Measurements from ENCODE around the gene SERTM1.

SERTM1 gene

DNA sequence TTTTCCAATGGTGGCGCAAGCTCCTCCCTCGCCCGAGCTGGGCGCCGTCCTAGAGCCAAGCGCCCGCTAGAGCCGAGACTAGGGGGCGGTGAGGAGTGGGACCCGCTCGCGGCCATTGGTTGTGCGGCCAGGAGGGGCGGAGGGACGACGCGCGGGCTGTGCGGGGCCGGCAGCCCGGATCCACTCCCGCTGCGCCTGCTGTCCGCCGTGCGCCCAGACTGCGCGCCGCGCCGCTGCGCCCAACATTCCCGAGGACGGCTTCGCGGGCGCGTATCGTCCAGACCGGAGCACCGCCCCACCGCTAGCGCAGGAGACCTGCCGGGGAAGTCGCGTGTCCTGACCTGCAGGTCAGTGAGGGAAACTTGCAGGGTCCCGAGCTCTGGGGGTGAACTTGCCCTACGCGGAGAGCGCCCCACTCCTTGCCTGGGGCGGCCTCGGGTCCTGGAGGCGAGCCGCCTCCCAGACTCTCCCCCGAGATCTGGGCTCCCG lies at the start of gene SERTM1:
SERTM1 (plus strand) TSS at position 183 of the 489 bp plus-strand sequence. CDS start 21,059 bp downstream, outside the sequence.
- DNase-seq: no peak

DNA sequence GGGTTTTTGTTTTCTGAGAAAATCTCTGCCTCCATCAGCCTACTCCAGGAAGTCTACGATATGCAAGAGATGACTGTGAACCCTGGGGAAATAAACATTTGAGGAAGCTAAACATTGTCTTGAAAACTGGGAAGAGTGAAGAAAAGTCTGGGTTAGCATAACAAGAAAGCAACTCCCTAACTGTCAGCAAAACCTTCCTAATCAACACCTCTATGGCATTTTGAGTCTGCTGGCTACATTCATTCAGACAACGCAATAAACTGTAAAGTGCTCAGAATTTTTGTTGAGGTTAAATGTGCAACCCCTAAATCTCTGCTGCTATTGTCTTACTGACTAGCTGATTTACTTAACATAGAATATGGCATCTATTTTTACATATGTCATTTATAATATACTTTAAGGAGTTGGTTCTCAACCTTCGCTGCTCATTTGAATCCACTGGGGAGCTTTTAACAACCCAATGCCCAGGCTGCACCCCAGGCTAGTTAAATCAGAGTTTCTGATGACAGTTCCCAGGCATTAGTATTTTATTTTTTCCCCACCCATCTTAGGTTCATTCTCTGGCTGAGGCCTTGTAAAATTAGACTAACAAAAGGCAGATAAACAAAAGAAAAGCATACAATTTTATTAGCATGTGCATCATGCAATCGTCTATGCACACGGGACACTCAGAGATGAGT lies 45.3 kb upstream of the SERTM1 start:
- no peak for DNase-seq

DNA sequence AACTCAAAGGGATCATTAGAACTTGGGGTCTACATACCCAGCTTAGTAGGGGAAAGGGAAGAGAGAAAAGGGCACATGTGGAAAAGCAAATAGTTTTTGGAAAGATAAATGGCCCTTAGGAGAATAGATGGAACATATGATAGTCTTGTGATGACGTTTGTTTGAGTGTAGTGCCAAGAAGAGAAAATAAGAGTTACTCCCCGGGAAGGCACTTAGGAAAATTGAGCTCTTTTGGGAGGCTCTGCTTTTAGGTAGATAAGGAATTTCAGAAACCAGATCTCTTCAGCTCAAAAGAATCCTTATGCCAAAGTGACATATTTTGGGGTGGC lies 44.8 kb upstream of the SERTM1 start:
- no peak for DNase-seq

GRCh38 chr13:36630181-36630803 lies 43.5 kb upstream of the SERTM1 start:
- no peak for DNase-seq

- DNase-seq: no peak
Observed at GRCh38 chr13:36639610-36640009, 34.2 kb upstream of the SERTM1 start.

DNA sequence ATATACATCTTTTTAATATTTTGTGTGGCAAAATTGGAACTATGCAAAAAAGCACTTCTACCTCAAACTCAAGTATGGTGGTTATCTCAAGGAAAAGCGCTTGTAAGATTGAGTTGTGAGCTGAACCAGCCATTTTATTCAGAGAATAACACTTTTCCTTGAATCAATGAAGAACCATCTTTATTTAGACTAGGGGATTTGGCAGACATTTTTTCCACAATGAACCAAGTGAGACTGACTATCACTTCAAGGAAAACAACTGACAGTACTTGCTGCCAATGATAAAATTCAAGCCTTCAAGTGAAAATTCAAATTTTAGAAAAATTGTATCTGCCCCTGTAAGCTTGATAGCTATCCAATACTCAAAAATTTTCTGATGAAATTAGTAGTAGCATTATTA lies 23.2 kb upstream of the SERTM1 start:
- no peak for DNase-seq

GRCh38 chr13:36665630-36666029 lies 8.2 kb upstream of the SERTM1 start:
- DNase-seq: no peak

DNA sequence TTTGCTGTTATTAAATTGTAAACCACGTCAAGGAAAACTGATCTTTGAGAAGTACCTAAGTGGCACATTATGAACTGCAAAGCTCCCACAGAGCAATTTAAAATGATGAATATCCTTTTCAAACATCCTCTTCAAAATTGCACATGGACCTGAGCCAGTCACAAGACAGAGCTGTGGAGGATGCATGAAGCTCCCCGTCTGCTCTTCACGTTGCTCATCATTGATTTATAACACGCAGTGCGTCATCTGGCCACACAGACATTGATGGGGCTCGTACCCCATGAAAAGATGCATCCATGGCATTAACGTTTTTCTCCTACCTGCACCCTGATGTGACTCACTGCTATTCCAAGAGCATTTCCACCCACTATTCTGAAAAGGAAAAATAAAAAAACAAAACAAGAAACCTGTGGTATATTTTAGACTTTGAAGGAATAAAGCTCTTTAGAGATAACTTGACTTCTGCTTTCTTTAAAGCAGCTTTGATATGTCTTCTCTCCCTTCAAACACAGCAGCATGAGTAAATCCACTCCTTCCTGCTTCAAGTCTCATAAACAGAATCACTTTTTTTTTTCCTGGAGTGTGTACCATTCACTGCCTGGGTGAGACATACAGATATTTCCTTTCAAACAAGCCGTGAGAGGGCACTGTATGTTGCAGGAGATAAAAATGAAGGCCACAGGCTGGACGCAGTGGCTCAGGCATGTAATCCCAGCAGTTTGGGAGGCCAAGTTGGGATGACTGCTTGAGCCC lies 7.2 kb upstream of the SERTM1 start:
- DNase-seq: no peak

GRCh38 chr13:36668316-36668715 lies 5.5 kb upstream of the SERTM1 start:
- DNase-seq: no peak

DNA sequence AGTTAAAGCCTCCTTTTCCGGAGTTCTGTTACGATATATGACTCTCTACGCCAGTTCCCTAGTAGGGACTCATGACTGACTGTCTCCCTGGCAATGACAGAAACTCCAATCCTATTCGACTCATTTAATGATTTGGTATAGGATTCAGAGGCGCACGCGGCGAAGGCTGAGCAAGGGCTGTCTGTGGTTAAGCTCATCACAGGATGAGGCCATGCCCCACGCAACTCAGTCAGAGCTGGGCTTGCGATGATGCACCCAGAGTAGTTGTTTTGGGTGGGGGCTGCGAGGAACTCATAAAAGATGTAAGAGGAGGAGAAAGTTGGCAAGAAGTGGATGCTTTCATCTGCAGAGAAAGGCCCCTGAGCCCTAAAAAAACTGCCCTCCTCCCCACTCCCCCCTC lies 468 bp upstream of the SERTM1 start:
- no peak for DNase-seq

DNA sequence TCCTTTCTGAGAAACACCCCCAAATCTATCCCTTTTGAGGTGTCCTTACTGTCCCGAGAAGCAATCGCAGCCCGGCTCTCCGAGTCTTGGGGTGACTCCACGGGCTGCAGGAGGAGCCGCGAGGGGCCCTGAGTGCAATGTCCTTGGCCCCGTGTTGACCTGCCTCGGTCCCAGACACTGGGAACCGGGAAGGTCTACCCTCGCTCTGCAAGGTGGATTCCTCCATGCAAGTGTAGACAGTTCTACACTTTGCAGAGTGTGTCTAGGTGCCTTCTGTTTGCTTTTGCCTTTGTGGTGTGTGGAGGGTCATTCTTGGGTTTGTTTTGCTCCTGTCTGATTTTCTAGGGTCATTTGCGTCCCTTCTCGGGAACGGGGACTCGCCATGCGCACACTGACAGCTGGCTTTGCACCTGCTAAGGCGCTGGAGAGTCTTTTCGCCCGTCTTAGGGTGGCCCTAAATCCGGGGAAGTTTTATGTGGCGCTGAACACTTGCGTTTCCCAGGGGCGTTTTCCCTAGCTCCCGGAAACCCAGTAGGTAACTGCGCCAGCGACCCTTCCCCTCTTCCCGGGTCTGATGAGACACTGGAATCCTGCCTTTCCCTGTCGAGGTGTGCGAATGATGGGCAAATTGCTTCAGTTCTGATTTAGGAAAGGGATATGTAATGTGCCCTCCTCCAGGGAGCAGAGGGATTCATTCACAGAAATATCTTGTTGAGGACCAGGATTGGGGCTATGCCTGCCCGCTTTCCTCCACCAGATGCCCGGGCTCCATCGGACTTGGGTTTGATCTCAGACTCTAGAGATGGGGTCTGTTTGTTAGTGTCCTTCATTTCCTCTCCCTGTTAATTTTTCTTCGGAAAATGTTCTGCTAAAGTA lies 755 bp downstream of the SERTM1 start:
- DNase-seq: no peak

DNA sequence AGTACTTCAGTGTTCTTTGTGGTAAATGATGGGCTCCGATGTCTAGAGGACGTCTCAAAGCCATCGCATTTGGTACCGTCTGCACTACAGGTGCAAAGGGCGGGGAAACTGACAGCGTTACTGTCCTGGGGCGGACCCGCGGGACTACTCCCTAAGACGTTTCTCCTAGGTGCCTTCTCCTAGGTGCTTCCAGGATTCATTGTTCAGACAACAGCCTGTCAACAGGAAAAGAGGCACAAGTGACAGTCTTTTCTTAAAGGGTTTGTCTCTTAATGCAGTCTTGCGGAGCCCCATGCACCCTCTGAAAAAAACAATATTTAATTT lies 1.4 kb downstream of the SERTM1 start:
- no peak for DNase-seq

GRCh38 chr13:36680913-36681312 lies 7.1 kb downstream of the SERTM1 start:
- DNase-seq: no peak

DNA sequence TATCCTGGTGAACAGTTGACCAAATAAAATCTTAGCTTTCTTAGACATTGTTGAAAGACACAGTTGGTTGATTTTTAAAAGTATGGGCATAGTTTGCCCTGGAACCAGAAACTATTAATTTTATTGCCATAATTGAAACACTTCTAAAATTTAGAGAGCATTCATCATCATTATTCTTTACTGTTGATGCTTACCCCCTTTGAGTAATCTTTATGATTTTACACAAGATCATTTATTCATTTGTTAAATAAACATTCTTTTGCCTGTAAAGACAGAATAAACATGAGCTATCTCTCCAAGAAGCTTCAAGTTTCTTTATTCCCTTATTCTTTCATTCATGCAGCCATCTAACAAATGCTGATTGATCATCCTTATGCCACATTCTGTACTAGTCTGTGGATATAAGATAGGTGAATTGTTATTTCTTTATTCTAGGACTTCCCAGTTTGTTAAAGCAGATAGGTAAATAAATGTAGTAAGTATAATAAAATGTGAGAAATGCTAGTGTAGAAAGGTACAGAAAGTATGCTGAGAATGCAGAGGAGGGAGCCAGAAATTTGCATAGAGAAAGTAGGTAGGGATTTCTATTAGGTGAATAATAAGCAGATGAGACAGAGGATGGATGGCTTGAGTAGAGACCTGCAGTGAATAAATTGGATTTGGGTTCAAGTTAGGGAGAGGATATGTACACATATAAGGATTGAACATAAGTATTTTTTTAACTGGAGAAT lies 8.2 kb downstream of the SERTM1 start:
- DNase-seq: no peak

DNA sequence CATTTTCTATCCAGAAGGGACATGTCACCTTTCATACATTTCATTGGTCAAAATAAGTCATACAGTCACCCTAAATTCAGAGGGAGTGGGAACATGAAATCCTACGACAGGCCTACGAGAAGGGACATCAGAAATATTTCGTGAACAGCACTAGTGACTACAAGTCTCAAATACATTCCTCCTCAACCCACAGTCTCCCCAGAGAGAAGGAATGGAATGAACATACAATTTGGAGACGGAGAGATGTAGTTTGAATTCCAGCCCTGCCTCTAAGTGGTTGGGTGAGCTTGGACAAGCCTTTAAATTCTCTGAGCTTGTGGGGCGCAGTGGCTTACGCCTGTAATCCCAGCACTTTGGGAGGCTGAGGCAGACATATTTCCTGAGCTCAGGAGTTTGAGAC lies 9.9 kb downstream of the SERTM1 start:
- no peak for DNase-seq

DNA sequence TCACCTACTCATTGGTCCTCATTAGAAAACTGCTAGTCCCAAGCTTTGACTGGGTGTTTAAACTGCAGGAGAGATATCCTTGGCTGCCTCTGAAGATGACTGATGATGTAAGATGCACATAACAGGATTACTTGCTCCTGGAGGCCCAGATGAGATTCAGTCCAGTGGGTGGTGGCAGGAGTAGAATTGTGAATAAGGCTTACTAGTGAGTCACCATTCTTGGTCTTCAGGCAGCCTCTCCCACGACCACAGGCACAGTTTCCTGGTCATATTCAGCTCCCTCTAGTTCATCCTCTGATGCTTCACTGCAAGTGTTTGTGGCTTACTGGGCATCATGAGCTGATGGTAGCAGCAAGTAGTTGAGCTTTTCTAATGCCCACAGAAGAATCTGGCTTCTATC lies 12.1 kb downstream of the SERTM1 start:
- no peak for DNase-seq

GRCh38 chr13:36696410-36697010 lies 22.7 kb downstream of the SERTM1 start:
- DNase-seq: no peak

DNA sequence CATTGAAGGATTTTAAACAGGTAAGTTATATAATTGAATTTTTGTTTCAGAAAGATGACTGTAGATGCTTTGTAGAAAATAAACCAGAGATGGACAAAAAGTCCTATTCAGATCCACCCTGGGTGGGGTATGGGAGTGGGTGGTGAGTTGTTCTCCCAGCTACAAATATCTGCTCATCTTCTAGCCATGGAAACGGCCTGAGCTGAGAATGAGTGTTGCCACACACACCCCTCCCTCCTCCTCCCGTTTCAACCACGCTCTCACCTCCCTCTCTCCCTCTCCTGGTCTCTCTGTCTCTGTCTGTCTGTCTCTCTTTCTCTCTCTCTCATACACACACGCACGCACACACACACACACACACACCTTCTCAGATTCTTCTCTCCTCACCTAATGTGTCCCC lies 26.4 kb downstream of the SERTM1 start:
- no peak for DNase-seq

- no peak for DNase-seq
Observed at GRCh38 chr13:36706755-36707154, 32.9 kb downstream of the SERTM1 start.

GRCh38 chr13:36709136-36709890 lies 35.5 kb downstream of the SERTM1 start:
- DNase-seq: no peak

DNA sequence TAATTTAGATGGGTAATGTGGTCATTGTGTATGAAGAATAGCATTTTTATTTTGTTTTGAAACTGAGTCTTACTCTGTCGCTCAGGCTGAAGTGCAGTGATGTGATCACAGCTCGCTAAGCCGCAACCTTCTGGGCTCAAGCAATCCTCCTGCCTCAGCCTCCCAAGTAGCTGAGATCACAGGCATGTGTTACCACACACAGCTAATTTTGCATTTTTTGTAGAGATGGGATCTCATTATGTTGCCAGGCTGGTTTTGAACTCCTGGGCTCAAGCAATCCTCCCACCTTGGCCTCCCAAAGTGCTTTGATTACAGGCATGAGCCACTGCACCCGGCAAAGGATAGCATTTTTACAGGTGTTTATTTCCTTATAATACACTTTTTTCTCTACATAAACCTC lies 36.6 kb downstream of the SERTM1 start:
- DNase-seq: no peak

All from CD4-positive, alpha-beta T cell treated with Interferon alpha-2 for 1 hour (primary cell).